SKM-1 treated with dmso at 0.1 percent for 144 hours (cell line): Measurements from ENCODE around the gene SCN2B.
A peak's percentile ranks its signal among the peaks of the same experiment; 100 is the strongest.

Experiments used
- DNase-seq: peaks from one replicate; lab custom pipeline; 2025; ENCODE audit not compliant: unreplicated experiment; lab: John Stamatoyannopoulos, UW

The SCN2B gene, protein sequence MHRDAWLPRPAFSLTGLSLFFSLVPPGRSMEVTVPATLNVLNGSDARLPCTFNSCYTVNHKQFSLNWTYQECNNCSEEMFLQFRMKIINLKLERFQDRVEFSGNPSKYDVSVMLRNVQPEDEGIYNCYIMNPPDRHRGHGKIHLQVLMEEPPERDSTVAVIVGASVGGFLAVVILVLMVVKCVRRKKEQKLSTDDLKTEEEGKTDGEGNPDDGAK

GRCh38 chr11:118175993-118176777 lies at the start of gene SCN2B:
Gene SCN2B (minus strand): TSS chr11:118176639. CDS start chr11:118176431, 208 bp downstream.
- DNase-seq, result no peak

DNA sequence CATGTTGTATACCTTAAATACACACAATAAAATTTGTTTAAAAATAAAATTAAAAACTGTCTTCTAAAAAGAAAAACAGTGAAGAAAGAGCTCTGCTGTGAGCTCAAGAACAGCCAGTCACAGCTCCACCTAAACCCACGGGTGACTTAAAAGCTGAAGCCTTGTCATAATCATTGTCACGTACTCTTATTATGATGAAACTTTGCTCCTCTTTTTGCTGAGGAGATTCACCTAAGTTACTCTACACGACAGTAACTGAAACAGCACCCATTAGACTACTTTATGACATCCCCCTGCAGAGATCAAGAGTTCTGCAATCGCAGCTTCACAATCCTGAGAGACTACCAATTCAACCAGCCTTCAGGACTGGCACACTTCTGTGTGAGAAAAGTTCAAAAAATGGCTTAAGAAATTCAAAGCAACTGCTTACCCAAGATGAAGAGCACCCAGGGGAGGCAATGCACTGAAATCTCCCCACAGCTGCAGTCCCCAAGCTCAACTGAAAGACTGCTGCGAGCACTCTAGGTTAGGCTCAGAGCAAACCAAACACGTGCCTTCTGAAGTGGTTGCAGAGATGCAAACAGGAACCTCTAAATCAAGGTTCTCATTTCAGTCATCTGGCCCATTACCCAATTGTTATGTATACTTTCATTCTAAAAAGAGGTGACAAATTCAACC lies 48.2 kb upstream of the SCN2B start, which contains the start of gene JAML:
Gene JAML, minus strand, starts transcription at position 501 of the 678 bp plus-strand sequence. CDS start 10,145 bp downstream, outside the sequence.
- peak; percentile 27 for DNase-seq

- DNase-seq, result no peak
These were observed 47.6 kb upstream of the SCN2B start for GRCh38 chr11:118223992-118224391.

GRCh38 chr11:118223570-118223969 lies 47.1 kb upstream of the SCN2B start:
- no peak for DNase-seq

DNA sequence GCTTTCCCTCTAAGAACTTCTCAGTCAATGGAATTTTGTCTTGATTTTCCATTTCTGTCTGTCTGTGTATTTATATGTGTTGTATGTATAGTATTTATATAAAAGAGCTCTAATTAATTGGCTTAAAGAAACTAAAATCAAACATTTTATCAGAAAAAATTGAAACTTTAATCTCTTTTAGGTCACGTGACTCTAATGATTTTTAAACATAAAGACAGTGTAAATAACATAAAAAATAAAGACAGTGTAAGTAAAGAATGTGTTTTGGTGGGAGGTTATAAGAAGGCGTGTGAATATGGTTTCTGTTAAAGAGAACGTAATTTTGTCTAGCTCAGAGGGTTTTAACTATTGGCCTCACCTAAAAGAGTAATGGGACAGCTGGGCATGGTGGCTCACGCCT lies 46.0 kb upstream of the SCN2B start:
- DNase-seq, result no peak

DNA sequence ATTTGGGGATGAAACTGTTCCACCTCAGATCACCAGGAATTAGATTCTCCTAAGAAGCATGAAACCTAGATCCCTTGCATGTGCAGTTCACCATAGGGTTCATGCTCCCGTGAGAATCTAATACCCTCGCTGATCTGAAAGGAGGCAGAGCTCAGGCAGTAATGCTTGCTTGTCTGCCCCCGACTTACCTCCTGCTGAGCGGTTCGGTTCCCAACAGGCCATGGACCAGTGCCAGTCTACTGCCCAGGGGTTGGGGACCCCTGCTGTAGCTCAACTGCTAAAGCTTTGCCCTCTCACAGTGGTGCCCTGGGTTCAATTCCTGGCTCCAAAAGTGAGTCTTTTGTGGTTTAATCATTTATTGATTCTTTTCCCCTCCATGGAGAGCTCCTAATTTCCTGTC lies 45.0 kb upstream of the SCN2B start:
- DNase-seq, result no peak

DNA sequence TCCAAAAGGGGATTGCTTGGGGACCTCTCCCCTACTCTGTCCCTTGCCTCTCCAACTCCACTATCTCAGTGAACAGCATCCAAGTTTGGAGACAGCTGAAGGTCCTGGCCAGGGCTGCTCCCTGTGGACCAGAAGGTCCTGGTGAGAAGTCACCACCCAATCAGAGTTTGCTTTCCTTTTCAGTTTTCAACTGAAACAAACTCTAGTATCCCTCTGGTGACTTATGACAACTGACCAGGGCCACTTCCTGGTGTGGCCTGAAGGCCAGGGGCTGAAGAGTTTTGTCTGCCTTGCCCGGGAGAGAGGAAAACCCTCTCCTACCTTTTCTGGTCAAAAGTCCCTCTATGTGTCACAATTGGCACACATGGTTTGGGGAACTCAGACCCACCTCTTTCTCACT lies 43.3 kb upstream of the SCN2B start:
- DNase-seq, result no peak

- DNase-seq, result no peak
These were observed 42.8 kb upstream of the SCN2B start for GRCh38 chr11:118219244-118219643.

DNA sequence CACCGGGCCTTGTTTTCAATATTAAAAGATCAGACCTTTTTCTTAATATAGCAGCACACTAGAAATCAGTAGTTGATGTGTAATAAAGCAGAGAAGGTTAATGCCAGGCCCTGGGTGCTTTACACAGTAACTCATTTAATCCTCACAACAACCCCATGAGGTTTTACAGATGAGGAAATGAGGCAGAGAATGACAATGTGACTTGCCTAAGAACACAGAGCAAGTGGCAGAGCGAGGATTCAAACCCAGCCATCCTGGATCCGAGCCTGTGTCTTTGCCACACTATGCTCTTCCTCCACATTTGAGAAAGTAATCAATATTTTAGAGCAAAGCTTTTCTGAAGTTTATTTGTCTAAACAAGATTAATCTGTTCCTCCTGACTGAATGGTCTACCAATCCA lies 41.1 kb upstream of the SCN2B start:
- DNase-seq, result no peak

GRCh38 chr11:118216621-118217481 lies 40.4 kb upstream of the SCN2B start:
- DNase-seq, result no peak

DNA sequence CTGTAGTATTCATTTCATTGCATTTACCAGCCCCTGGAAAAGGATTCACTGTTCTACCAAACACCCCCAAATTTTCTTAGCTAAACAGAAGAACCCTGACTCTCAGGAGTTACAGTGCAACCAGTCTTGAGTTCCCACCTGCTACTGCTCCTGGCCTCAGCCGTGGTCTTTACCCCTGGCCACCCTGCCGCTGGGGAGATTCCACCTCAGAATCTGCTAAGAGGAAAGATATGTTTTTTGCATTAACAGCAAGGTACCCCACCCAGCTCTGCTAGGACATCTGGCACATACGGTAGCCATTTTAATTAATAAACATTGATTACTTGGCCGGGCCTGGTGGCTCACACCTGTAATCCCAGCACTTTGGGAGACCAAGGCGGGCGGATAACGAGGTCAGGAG lies 39.3 kb upstream of the SCN2B start:
- no peak for DNase-seq

DNA sequence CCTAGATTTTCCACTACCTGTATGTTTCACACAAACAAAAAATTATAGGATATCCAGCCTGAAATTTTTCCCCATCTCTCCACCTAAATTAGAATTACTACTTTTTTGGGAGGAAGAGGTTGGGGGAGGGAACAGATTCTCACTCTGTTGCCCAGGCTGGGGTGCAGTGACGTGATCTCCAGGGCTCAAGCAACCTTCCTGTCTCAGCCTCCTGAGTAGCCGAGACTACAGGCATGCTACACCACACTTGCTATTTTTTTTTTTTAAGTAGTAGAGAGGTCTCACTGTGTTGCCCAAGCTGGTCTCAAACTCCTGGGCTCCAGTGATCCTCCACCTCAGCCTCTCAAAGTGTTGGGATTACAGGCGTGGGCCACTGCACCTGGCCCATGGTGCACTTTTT lies 38.8 kb upstream of the SCN2B start:
- no peak for DNase-seq

DNA sequence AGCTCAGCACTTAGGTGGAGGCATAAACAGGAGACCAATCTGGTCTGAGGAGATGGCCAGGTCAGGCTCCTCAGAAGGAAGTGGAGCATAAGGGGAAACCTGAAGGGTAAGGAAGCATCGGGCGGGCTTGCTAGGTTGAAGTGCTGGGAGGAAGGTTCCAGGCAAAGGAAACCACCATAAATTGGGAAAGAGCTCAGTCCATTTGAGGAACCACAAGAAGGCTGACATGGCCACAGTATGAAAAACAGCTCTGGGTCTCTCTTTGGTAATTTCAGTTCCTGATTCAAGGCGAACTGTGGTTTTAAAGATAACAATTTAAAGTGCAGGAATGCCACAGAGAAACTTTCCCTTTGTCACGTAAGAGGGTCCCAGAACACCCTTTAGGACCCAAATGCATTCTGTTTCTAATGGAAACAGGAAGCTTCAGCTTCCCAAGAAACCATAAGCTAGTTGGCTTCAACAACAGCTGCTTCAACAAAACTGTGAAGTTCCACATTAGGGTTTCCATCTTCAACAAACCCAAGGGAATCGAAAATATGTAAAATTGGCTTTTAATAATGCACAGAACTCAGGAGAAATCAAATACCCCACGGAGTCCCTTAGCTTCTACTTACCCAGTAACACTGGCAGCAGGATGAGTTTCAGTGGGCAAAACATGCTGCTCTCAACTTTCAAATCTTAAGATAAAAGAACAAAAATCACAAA lies 37.9 kb upstream of the SCN2B start:
- peak; percentile 98 for DNase-seq

DNA sequence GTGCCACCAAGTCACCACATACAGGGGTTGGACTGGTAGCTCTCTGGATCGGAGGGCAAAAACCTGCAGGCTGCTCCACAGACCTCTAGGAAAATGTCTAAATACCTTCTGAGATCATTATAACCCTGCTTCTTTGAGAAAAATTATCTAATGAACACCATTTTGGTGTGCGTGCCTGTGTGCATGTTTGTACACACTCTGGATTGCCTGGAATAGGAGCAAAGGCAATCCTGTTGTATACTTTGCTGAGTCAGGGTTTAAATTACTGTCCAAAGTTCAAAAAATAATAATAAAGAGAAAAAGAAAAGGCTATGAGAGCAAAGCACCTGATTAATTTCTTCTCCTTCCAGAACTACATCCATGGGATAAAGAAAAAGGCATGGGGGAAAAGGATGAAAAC lies 37.3 kb upstream of the SCN2B start:
- DNase-seq, result no peak

DNA sequence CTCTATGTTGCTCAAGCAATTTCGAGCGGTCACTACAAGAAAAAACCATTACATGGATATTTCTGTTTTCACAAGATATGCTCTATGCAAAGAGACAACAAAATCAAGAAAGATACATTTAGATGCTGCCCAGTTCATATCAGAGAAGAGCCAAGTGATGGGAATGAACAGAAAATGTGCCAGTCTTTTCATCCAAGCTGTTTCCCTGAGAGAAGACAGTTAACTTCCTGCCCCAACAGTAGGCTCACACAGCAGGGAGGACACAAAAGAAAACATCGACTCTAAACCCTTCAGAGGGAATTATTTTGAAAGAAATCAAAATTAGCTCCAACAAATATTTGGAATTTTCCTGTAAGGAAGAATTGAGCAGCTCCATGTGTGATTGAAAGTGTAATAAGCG lies 36.8 kb upstream of the SCN2B start:
- no peak for DNase-seq

DNA sequence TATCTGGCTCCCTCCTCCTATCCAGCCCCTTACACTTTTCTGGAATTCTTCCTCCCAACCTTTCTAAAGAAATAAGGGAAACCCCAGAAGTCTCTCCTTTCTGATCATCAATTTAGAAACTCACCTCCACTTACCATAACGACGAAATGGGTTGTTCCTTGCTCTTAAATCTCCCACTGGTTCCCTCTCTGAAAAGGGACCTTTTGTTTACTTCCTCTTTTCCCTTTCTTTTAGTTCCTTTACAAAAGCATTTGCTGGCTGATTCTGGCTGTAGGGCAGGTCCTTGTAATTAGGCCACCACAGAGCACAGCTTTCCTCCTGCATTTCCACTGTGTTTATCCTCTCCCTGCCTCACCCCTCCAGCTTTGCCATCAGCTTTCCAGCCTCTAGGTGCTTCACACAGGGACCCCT lies 36.3 kb upstream of the SCN2B start:
- DNase-seq, result peak; percentile 84

GRCh38 chr11:118212131-118212725 lies 35.8 kb upstream of the SCN2B start:
- peak; percentile 72 for DNase-seq

- no peak for DNase-seq
These were observed 34.6 kb upstream of the SCN2B start for GRCh38 chr11:118211006-118211405.

DNA sequence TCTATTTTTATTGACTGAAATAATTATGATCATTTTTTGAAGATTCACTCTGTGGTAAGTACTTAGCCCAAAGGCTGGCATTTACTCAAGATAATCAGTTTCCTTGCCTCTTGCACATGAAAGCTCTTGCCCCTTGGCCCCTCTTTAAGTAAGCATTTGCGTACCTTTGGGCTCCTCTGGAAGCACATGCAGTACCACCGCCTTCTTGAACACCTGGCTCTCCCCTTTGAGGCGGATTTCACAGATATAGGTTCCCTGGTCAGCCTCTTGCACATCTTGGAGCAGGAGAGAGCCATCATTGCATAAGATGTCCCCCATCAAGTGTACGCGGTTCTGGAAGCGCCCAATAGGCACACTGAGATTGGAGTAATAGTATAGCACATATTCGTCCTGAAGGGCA lies 33.9 kb upstream of the SCN2B start:
- DNase-seq, result no peak

GRCh38 chr11:118209033-118209432 lies 32.6 kb upstream of the SCN2B start:
- no peak for DNase-seq
